GM12878 (cell line): ENCODE measurements around the gene ADM2. TPM values are rescaled to one million over a fixed set of nuclear protein-coding genes. Genes with fewer than 3 reads are reported as not detected.

Source experiments
- ATAC-seq: fragments of 200-7000 bp; cut with Tn5 transposase; 3 replicates; pipeline ENCODE4 v1.9.1; 2020; ENCODE audit warnings: mild to moderate bottlenecking, moderate library complexity
- BruUV-seq: library from RNA; stranded (reverse); fragments of 400-500 nt; replicated peaks from 2 replicates; lab custom pipeline; 2021; lab: Mats Ljungman, UMichigan
- CTCF ChIA-PET: fragments of 300-600 bp; sonication (Branson Sonifier 250); formaldehyde crosslinking; extraction: SDS; loops from one replicate; lab custom pipeline; 2021; ENCODE audit warnings: inconsistent platforms; lab: Yijun Ruan, JAX
- POLR2A ChIA-PET: fragments of 350-600 bp; formaldehyde crosslinking; extraction: SDS; loops from one replicate; lab custom pipeline; 2021; ENCODE audit warnings: inconsistent platforms; lab: Charles Lee
- RAD21 ChIA-PET: fragments of 300-600 bp; sonication (Branson Sonifier 250); formaldehyde crosslinking; loops from one replicate; lab custom pipeline; 2023; ENCODE audit warnings: antibody characterized with exemption; ENCODE audit not compliant: unreplicated experiment; lab: Charles Lee
- SMC1A ChIA-PET: fragments of 300-600 bp; sonication (Branson Sonifier 250); formaldehyde crosslinking; loops from one replicate; lab custom pipeline; 2023; ENCODE audit not compliant: unreplicated experiment, uncharacterized antibody; lab: Charles Lee
- DNase-seq: peaks from one replicate; pipeline ENCODE4 v3.0.0-alpha.2; 2011; ENCODE audit warnings: low read depth, low spot score
- FAIRE-seq: peaks from 3 replicates; lab custom pipeline; 2011; peaks lifted over from hg19 to GRCh38; lab: Jason Lieb, UNC
- H2AFZ ChIP-seq: 2 replicates; pipeline ENCODE4 v1.6.0; 2011; ENCODE audit warnings: low read depth, low read length, control low read depth; ENCODE audit not compliant: control insufficient read depth
- H3K27ac ChIP-seq: 2 replicates; pipeline ENCODE4 v1.5.1; 2011; ENCODE audit warnings: control low read depth; ENCODE audit not compliant: control insufficient read depth, insufficient read depth
- H3K27me3 ChIP-seq, 2 experiments: replicated peaks in 1 of 2; 2 replicates each; pipeline versions ENCODE4 v1.6.0 to v1.6.1; 2011; ENCODE audit warnings: low read length in 1 of 2; ENCODE audit not compliant: control insufficient read depth in 2 of 2, insufficient read depth in 2 of 2
- H3K36me3 ChIP-seq, 2 experiments: 2 replicates each; pipeline ENCODE4 v1.5.1; 2011; ENCODE audit warnings: low read length in 1 of 2; ENCODE audit not compliant: control insufficient read depth in 2 of 2, insufficient read depth in 2 of 2
- H3K4me1 ChIP-seq: 2 replicates; pipeline ENCODE4 v1.6.1; 2011; ENCODE audit warnings: mild to moderate bottlenecking, low read length, moderate library complexity, mixed read lengths; ENCODE audit not compliant: control insufficient read depth, insufficient read depth
- H3K4me2 ChIP-seq: 2 replicates; pipeline ENCODE4 v1.6.0; 2011; ENCODE audit warnings: control low read depth; ENCODE audit not compliant: control insufficient read depth, insufficient read depth
- H3K4me3 ChIP-seq: fragments of 200-600 bp; sonication (generic); 2 replicates; pipeline ENCODE4 v1.5.1; 2016
- H3K79me2 ChIP-seq: 2 replicates; pipeline ENCODE4 v1.6.0; 2011; ENCODE audit warnings: low read length; ENCODE audit not compliant: control insufficient read depth, insufficient read depth
- H3K9ac ChIP-seq: 2 replicates; pipeline ENCODE4 v1.8.0; 2011; ENCODE audit warnings: low read length, control low read depth, mixed read lengths; ENCODE audit not compliant: control insufficient read depth, insufficient read depth
- H3K9me3 ChIP-seq: replicated peaks from 3 replicates; pipeline ENCODE4 v1.5.1; 2011; ENCODE audit warnings: mild to moderate bottlenecking, low read length; ENCODE audit not compliant: control insufficient read depth, insufficient read depth
- H4K20me1 ChIP-seq: 2 replicates; pipeline ENCODE4 v1.6.0; 2011; ENCODE audit not compliant: control insufficient read depth, insufficient read depth
- BACH1 ChIP-seq: fragments of 450-650 bp; IDR thresholded peaks from 2 replicates; pipeline ENCODE4 v1.6.1; 2017; ENCODE audit warnings: mild to moderate bottlenecking, borderline replicate concordance
- CBX3 ChIP-seq: fragments of 200-600 bp; sonication (generic); IDR thresholded peaks from 2 replicates; pipeline ENCODE4 v1.6.1; 2016; ENCODE audit warnings: low read depth, borderline replicate concordance
- ESRRA ChIP-seq: IDR thresholded peaks from 2 replicates; pipeline ENCODE4 v1.6.1; 2012; ENCODE audit warnings: mild to moderate bottlenecking, low read length, improper control_type of control experiment
- LARP7 ChIP-seq: fragments of 450-650 bp; IDR thresholded peaks from 2 replicates; pipeline ENCODE4 v1.6.1; 2017; ENCODE audit warnings: mild to moderate bottlenecking
- MEF2A ChIP-seq: IDR thresholded peaks from 2 replicates; pipeline ENCODE4 v1.6.1; 2011; ENCODE audit warnings: low read depth, mild to moderate bottlenecking, low read length, moderate library complexity; ENCODE audit not compliant: insufficient read depth
- NBN ChIP-seq: fragments of 450-650 bp; IDR thresholded peaks from 2 replicates; pipeline ENCODE4 v1.6.1; 2016
- NR2F1 ChIP-seq: fragments of 450-650 bp; conservative IDR thresholded peaks from 2 replicates; pipeline ENCODE4 v1.6.1; 2017; ENCODE audit warnings: mild to moderate bottlenecking
- SIN3A ChIP-seq: IDR thresholded peaks from 2 replicates; pipeline ENCODE4 v1.6.1; 2012; ENCODE audit warnings: low read depth, low read length, improper control_type of control experiment
- SMAD1 ChIP-seq: fragments of 450-650 bp; IDR thresholded peaks from 2 replicates; pipeline ENCODE4 v1.6.1; 2018; ENCODE audit warnings: mild to moderate bottlenecking, low read depth; ENCODE audit not compliant: partially characterized antibody
- STAT3 ChIP-seq: IDR thresholded peaks from 2 replicates; pipeline ENCODE4 v1.6.1; 2011; ENCODE audit warnings: low read depth, low read length, improper control_type of control experiment
- TAF1 ChIP-seq: IDR thresholded peaks from 2 replicates; pipeline ENCODE4 v1.6.1; 2011; ENCODE audit warnings: mild to moderate bottlenecking, low read depth, low read length, borderline replicate concordance
- ZNF217 ChIP-seq: fragments of 450-650 bp; IDR thresholded peaks from 2 replicates; pipeline ENCODE4 v1.6.1; 2017; ENCODE audit warnings: antibody characterized with exemption, mild to moderate bottlenecking
- WGBS: methylation state at CpG from one replicate; pipeline ENCODE4 v1.1.6; 2016; ENCODE audit warnings: low lambda C conversion rate; ENCODE audit not compliant: insufficient replicate concordance, insufficient coverage; ENCODE audit errors: missing lambda C conversion rate; 5-methylcytosine and 5-hydroxymethylcytosine counted together
- in situ Hi-C: fragments of 300-500 bp; cut with MboI; formaldehyde crosslinking; loops from 9 replicates; pipeline ENCODE4 v1.14.3; 2018; ENCODE audit warnings: mixed read lengths
- intact Hi-C: fragments of 100-400 bp; cut with micrococcal nuclease; formaldehyde crosslinking; loops from one replicate; pipeline ENCODE4 v1.14.2; 2022; ENCODE audit not compliant: unreplicated experiment
- polyA plus RNA-seq, 11 experiments: library from polyadenylated mRNA; depleted of rRNA in 4 of 11; unstranded in 6 of 11; stranded (reverse) in 5 of 11; fragments of >200 nt; fragmentation: Nextera tagmentation in 4 of 11; fragmentation: Illumina TruSeq in 1 of 11; extraction: Ambion mirVana in 4 of 11; extraction: Trizol in 1 of 11; gene quantifications; 1 replicate in 1 of 11; 2 replicates in 10 of 11; pipeline versions ENCODE4 v1.2.1 to v1.2.3, GENCODE V29; 2011 to 2016; ENCODE audit warnings: inconsistent platforms in 2 of 11, missing spikeins in 2 of 11, low read depth in 1 of 11
- total RNA-seq, 4 experiments: library from RNA; depleted of rRNA in 3 of 4; stranded (reverse); fragments of >200 nt in 3 of 4; fragmentation: Illumina TruSeq in 1 of 4; extraction: Trizol in 1 of 4; gene quantifications; 2 replicates each; pipeline versions ENCODE4 v1.2.1 to v1.2.3, GENCODE V29; 2013 to 2021
- TF ChIP-seq, protein P1 (sequence below): fragments of 450-650 bp; formaldehyde crosslinking; IDR thresholded peaks from 2 replicates; pipeline ENCODE4 v1.5.0; 2022; ENCODE audit warnings: mild to moderate bottlenecking, missing genetic modification characterization
- TF ChIP-seq, protein P2 (sequence below): fragments of 450-650 bp; IDR thresholded peaks from 2 replicates; pipeline ENCODE4 v1.6.1; 2017; ENCODE audit warnings: mild to moderate bottlenecking, low read depth, inconsistent platforms; ENCODE audit not compliant: poor library complexity, severe bottlenecking
- TF ChIP-seq, protein P3 (sequence below): IDR thresholded peaks from 2 replicates; pipeline ENCODE4 v1.6.1; 2011; ENCODE audit warnings: mild to moderate bottlenecking, low read depth, low read length, moderate library complexity; ENCODE audit not compliant: insufficient replicate concordance

ADM2 gene
- total and polyA plus RNA-seq, 10 of the 15 experiments (the other 5 are each of a cell fraction or from before 2014, with no cell fraction given) = 0.02 to 0.33 (median 0.12) TPM; not detected in 2

DNA sequence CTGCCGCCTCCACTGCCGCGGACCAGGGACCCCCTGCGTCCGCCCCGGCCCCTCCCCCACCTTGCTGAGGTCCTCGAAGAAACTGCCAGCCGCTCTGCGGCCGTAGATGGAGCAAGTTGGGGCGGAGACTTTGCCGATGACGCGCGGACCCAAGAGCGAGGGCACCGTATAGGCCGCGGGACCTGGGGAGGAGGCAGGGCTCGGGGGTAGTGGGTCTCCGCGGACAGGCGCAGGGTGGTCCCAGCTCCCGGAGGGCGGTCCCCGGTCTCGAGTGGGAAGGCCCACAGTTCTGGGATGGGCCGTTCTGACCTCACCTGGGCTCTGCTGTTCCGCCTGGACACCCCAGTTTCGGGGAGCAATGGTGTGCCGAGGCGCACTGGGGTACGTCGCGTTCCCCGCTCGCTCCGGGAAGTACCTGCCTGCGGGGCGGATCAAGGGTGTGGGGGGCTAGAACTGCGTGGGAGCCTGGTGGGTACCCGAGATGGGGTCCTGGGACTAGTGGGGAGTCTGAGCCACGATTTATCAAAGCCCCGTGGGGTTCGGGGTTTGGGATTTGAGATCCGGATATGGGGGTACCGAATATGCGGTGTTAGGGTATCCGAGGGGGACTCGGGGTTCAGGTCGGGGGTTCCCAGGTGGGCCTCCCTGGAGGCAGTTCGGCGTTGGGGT lies 49.7 kb downstream of the ADM2 start:
- peak overlapping the region; percentile 100 for H3K9ac ChIP-seq
- no peaks in the 10 kb centered on the region for H4K20me1 ChIP-seq
- ChIA-PET SMC1A (interaction anchor here (0.6 to 2.4 kb wide), 3 partner anchors 11 to 29 kb away, joined by 3 to 18 read pairs (median 5); partner anchors contain the start of gene NCAPH2), CTCF (interaction anchor here (0.7 kb wide), 1 partner anchor 10 kb away, joined by 4 read pairs; no protein-coding TSS in a partner anchor), RAD21 (interaction anchor here (0.5 kb wide), 1 partner anchor 32 kb away, joined by 3 read pairs; the partner anchor contains the start of gene SYCE3), POLR2A (interaction anchor here (1.6 to 4.2 kb wide), 3 partner anchors 10 to 225 kb away, joined by 3 to 61 read pairs (median 8); partner anchors contain the start of genes LMF2 and NCAPH2)
- no peaks in the 10 kb centered on the region for H3K9me3 ChIP-seq
- DNase-seq = no peak
- BruUV-seq = TSS peak; percentile 63
- H3K4me3 ChIP-seq = peak overlapping the region; percentile 78
- no peak overlapping the region for H2AFZ ChIP-seq
- H3K79me2 ChIP-seq = peaks cover 61% of the 10 kb centered on the region
- peak overlapping the region; percentile 100 for H3K27ac ChIP-seq
- H3K4me1 ChIP-seq = peaks cover 41% of the 10 kb centered on the region
- peak; percentile 53 for ATAC-seq
- in situ Hi-C loops = loop anchor here (10.0 kb wide), 1 partner anchor 566 kb away; the partner anchor contains the start of gene PIM3
- H3K27me3 ChIP-seq = no peaks in the 10 kb centered on the region
- intact Hi-C loops = no loop called here
- no peaks in the 10 kb centered on the region; a peak in 3 of 4 replicates for H3K36me3 ChIP-seq
- WGBS = under 1% methylated on average over 49 of the region's 53 CpGs
- FAIRE-seq = no peak
- H3K4me2 ChIP-seq = peak overlapping the region; percentile 71
- TF ChIP-seq LARP7 (peak; percentile 23; the same call in 1 of the 2 replicates), ESRRA (peak; percentile 22; the same call in 1 of the 2 replicates), STAT3 (no peak), MEF2A (0 out of 2 replicates have a peak, but pooled peaks have one; percentile 11), SMAD1 (peak; percentile 87), CBX3 (no peak), NBN (peak; percentile 62), NR2F1 (no peak), TAF1 (peak; percentile 57; the same call in 1 of the 2 replicates), SIN3A (no peak), ZNF217 (no peak), BACH1 (peak; percentile 97)
- TF ChIP-seq, protein P1, sequence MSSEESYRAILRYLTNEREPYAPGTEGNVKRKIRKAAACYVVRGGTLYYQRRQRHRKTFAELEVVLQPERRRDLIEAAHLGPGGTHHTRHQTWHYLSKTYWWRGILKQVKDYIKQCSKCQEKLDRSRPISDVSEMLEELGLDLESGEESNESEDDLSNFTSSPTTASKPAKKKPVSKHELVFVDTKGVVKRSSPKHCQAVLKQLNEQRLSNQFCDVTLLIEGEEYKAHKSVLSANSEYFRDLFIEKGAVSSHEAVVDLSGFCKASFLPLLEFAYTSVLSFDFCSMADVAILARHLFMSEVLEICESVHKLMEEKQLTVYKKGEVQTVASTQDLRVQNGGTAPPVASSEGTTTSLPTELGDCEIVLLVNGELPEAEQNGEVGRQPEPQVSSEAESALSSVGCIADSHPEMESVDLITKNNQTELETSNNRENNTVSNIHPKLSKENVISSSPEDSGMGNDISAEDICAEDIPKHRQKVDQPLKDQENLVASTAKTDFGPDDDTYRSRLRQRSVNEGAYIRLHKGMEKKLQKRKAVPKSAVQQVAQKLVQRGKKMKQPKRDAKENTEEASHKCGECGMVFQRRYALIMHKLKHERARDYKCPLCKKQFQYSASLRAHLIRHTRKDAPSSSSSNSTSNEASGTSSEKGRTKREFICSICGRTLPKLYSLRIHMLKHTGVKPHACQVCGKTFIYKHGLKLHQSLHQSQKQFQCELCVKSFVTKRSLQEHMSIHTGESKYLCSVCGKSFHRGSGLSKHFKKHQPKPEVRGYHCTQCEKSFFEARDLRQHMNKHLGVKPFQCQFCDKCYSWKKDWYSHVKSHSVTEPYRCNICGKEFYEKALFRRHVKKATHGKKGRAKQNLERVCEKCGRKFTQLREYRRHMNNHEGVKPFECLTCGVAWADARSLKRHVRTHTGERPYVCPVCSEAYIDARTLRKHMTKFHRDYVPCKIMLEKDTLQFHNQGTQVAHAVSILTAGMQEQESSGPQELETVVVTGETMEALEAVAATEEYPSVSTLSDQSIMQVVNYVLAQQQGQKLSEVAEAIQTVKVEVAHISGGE (CRISPR knock-in tag) = 0 out of 2 replicates have a peak, but pooled peaks have one; percentile 17
- TF ChIP-seq, protein P2, sequence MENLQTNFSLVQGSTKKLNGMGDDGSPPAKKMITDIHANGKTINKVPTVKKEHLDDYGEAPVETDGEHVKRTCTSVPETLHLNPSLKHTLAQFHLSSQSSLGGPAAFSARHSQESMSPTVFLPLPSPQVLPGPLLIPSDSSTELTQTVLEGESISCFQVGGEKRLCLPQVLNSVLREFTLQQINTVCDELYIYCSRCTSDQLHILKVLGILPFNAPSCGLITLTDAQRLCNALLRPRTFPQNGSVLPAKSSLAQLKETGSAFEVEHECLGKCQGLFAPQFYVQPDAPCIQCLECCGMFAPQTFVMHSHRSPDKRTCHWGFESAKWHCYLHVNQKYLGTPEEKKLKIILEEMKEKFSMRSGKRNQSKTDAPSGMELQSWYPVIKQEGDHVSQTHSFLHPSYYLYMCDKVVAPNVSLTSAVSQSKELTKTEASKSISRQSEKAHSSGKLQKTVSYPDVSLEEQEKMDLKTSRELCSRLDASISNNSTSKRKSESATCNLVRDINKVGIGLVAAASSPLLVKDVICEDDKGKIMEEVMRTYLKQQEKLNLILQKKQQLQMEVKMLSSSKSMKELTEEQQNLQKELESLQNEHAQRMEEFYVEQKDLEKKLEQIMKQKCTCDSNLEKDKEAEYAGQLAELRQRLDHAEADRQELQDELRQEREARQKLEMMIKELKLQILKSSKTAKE = peak; percentile 22
- TF ChIP-seq, protein P3, sequence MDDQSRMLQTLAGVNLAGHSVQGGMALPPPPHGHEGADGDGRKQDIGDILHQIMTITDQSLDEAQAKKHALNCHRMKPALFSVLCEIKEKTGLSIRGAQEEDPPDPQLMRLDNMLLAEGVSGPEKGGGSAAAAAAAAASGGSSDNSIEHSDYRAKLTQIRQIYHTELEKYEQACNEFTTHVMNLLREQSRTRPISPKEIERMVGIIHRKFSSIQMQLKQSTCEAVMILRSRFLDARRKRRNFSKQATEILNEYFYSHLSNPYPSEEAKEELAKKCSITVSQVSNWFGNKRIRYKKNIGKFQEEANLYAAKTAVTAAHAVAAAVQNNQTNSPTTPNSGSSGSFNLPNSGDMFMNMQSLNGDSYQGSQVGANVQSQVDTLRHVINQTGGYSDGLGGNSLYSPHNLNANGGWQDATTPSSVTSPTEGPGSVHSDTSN = peak; percentile 12
